K562 treated with DMSO at 1 percent for 24 hours (cell line): ENCODE results near the gene MAN2A1. TPM values are rescaled to one million over a fixed set of nuclear protein-coding genes. Genes with fewer than 3 reads are reported as not detected.

Experiments
- total RNA-seq: library from RNA; unstranded; fragments of 300-600 nt; gene quantifications from 2 replicates; pipeline ENCODE4 v1.2.3, GENCODE V29; 2022; ENCODE audit warnings: low read depth; ENCODE audit not compliant: insufficient read depth

The MAN2A1 gene
- total RNA-seq: 9.5 and 9.7 TPM in 2 replicates

DNA sequence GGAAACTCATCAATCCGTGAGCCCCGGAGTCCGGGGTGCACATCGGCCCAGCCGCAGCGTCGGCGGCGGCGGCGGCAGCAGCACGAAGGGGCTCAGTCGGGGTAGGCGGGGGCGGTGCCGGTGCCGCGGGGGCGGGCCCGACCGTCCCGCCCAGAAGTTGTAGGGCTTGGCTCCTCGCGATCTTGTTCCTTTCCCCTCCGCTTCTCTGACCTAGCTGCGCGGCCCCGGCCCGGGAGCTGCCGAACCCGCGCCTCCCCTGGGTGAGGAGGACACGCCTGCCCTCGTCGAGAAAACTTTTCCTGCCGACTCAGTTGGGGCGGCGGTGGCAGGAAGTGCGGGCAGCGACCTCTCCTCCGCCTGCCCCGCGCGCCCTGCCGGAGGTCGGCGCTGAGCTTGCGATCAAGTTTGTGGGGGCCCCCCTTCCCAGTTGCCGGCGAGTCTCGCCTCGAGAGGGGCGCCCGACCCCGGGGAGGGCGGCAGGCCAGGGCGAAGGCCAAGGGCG is at the start of gene MAN2A1:
TSS of gene MAN2A1 (plus strand) at position 188 of the 502 bp plus-strand sequence. CDS start 491 bp downstream, outside the sequence.

